Amniotic stem cell (primary cell): Measurements from ENCODE around the gene APOA5.

ENCODE experiments used
- DNase-seq: peaks from one replicate; lab custom pipeline; 2025; lab: John Stamatoyannopoulos, UW

Gene APOA5

DNA sequence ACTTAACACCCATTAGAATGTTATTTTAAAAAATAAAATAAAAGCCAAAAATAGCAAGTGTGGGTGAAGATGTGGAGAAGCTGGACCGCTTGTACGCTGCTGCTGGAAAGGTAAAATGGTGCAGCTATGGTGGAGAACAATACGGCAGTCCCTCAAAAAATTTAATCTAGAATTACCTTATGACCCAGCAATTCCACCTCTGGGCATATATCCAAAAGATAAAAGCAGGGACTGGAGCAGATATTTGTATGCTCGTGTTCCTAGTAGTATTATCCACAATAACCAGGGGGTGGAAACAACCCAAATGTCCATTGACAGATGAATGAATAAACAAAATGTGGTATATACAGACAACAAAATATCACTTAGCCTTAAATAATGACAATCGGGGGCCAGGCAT is 6.1 kb upstream of the APOA5 start:
- no peak for DNase-seq

DNA sequence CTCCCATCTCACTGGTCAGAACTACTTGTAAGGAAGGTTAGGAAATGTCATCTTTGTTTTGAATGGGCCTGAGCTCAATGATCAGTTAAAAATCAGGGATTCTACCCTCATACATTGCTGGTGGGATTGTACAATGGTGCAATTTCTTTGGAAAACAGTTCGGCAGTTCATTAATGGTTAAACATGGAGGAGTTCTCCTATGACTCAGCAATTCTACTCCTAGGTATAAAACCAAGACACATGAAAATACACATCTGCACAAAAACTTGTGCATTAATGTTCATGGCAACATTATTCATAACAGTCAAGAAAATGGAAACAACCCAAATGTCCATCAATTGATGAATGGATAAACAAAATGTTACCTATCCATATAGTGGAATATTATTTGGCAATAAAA is 4.9 kb upstream of the APOA5 start:
- DNase-seq, result no peak

DNA sequence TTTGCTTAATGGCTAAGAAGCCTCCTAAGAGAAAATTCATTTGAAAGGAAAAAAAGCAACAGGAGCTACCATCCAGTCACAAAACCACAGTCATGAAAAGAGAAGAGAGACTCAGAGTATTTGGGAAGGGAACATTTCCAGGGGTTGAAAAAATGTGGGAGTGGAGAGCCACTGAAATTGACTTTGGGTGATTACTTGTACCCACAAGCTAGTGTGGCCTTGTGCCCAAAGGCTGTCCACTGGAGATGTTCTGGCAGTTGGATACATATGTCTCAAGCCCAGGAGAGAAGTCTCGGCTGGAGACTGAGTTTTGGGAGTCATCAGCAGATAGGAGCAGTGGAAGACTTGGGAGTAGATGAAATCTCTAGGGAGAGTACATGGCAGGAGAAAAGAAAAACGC is 3.2 kb upstream of the APOA5 start:
- no peak for DNase-seq

DNA sequence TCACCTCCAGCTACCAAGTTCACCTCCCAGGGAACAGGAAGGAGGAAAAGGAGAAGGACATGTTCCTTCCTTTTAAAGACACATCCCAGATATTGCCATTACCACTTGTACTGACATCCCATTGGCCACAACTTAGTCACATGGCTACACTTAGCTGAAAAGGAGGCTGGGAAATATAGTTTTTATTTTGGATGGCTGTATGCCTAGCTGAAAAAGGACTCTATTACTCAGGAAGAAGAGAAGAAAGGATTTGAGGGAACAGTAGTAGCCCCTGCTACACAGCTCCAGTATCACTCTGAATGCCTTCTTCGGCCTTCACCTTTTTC is 2.1 kb upstream of the APOA5 start:
- DNase-seq, result no peak

DNA sequence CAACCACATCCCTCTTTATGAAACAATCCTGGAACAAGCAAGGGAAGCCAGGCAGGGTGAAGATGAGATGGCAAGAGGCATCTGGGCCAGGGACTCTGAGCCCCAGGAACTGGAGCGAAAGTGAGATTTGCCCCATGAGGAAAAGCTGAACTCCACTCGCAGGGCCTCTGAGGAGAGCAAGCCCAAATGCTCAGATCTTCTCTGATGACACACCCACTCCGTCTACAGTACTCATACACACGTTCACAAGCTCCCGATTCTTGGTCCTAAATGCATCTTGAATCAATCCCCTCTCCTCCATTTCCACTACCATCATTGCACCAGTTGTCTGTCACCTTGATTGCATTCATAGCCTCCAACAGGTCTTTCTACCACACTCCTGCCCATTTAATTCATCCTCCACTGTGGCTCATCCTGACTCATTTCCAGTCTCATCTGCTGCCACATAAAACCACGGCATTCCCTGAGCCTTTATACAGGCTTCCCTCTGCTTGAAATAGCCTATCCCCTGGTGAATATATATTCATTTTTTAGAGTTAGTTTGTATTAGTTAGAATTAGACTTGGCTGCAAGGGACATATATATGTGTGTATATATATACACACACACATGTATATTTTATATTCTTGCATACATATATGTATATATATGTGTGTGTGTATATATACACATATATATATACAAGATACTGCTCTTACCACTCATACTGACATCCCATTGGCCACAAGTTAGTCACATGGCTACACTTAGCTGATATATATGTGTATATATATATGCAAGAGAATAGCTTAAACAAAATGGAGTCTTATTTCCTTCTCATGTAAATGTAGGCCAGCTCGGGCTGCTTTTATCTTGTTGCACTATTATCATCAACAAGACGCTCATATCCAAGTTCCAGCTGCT is 1.4 kb upstream of the APOA5 start:
- peak; percentile 28 for DNase-seq

DNA sequence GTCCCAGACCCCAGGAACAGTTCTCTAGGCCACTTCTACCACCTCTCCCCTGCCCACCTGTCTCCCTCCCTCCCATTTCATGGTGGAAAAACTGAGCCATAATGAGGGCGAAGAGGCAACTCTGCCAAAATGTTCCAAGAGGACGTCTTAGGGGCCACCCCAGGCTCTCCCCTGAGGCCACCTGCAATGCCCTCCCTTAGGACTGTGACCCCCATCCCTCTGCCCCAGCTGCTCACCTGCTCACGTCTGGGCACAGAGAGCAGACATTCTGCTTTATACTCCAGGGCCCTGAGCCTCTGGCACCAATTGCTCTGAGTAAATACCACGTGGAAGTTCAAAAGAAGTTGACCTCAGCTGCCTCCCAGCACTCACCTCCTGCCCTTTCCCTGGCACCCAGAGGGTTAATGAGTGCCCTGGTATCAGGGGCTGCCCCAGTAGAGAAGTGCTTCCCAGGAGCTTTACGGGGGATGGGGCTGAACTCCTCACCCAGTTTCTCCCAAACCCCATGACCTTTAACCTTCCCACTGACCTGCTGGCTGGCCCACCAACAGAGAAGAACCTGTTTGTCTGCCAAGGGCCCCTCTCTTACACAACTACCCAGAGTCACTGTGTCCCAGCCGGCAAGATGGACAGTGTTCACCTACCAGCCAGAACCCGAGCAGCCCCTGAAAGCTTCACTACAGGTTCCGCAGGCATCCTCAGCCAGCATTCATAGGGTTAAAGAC is 627 bp upstream of the APOA5 start:
- DNase-seq, result no peak

DNA sequence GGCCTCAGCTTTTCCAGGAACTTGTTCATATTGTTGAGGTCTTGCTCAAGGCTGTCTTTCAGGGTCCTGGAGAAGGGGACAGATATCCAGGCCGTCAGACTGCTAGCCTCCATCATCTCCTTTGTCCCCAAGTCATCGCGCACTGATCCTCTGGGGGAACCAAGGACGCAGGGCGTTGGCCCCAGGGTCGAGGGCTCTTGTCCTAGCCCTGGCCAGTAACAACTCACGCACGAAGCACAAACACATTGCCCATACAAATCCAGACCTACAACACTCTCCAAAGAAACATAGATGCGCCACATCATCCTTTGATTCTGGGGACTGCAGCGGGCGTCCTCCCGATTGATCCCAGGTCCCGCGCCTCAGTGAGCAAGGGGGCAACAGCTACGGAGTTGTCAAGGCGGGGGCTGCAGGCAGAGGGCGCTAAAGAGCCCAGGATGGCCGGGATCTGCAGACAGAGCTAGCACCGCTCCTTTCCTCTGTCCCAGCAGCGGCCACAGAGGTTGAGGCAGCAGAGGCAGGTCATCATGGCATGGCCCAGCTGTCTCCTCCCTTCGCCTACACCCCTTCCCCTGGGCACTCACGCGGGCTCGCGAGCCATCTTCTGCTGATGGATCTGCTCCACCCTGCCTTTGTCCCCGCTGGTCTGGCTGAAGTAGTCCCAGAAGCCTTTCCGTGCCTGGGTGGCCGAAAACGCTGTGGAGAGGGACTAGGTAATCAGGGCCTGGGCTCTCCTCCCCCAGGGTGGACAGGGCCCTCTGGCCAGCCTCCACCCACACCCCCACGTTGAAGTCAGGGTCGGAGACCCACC is 472 bp downstream of the APOA5 start:
- peak; percentile 13 for DNase-seq

DNA sequence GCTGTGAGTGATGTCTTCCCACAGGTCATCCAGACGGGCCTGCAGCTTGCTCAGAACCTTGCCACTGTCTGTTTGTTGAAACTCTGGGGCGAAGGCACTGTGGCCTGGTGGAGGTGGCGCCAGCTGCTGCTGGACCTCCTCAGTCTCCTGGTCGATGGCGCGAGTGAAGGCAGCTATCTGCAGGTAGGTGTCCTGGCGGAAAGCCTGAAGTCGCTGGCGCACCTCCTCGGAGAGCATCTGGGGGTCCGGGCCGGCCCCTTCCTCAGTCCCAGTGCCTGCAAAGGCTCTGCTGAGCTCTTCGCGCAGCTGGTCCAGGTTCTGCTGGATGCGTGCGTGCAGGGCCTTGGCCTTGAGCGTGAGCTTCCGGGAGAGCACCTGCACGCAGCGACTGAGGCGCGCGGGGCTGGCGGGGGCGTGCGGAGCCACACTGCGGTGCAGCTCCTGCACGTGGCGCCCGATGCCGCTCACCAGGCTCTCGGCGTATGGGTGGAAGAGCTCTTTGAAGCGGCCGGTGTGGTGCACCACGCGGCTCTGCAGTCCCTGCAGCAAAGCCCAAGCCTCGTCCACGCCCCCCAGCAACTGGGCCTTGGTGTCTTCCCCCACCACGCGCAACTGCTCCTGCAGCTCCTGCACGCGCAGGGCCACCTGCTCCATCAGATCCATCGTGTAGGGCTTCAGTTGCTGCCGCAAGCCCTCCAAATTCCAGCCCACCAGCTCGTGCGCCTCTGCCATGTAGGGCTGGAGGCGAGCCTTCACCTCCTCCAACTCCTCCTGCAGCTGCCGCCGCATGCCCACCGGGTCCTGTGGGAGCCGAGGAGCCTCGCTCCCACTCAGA is 1.3 kb downstream of the APOA5 start:
- no peak for DNase-seq

DNA sequence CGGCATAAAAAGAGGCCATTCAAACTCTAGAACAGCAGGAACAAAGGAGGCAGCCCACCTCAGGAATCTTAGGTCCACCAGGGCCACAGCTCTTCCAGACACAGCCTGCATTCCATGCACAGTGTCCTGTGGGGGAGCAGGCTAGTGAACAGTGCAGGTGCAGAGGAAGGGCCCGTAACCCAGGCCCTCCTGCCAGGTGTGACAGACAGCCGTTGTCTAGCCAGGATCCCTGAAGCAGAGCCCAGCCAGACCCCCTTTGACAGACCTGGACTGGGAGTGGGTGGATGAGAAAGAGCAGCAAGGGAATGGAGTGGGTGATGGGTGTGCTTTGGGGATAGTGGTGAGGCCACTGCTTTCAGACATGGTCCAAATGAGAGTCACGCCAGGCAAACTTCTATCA is 2.7 kb downstream of the APOA5 start:
- no peak for DNase-seq

DNA sequence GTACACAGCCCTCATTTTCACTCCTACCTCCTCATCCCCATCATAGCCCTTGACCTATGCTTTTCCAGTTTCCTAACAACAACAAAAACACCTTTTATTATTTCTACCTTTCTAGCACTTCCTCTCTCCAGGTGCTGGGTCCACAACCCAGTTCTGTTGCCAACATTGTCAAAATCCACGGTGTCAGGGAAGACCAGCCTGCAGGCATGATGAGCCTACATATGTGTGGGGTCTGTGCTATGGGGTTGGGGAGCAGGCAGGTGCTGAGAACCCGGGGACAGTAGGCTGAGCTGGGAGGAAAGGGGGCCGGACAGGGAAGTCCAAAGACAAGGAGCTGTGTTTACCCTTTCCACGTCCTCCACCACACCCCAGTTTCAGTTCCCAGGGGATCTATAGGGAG is 3.1 kb downstream of the APOA5 start:
- no peak for DNase-seq

DNA sequence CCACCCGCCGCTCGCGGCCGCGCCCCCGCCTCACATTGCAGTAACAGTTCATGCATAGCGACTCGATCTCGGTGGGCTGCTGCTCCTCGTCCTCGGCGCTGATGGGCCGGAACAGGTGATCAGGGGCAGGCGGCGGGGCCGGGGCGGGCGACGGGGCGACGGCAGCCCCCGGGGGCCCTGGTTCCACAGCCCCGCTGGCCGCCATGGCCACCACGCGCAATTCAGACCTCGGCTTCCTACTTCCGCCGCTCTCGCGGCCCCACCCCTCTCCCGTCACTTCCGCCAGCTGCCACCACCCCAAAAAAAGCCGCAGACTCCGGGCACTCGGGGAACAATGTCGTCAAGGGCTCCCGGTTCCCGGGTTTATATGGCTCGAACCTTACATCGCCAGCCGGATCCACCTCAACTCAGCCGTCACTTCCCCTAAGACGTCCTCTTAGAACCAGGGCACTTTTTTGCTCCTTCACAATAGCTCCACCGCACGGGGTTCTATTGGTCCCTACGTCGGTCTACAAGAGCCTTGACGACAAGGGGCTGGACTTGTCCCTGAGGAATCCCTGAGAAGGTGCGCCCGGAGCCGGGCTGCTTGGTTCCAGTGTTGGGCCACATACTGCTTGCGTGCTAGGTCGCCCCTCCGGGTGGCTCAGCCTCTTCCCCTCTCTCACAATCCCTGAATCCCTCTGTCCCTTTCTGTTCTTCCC is 3.7 kb downstream of the APOA5 start, which contains the start of gene ZPR1:
ZPR1 (minus strand) TSS at position 238 of the 701 bp plus-strand sequence; CDS start at position 205, 33 bp downstream.
- DNase-seq, result peak; percentile 48

DNA sequence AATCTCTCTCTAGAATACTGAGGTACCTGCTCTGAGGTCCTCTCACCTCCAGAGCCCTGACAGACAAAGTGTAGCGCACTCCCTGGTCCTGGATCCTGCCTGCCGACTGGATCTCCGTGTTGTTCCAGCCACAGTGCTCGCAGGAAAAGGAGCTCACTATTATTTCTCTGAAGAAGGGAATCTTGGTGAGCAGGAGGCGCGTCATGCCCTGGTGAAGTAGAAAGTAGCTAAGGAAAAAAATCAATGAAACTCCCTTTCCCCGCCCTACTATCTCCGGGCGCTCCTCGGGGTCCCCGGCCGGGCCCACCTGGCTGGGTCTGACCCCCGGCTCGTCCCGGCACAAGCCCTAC is 4.3 kb downstream of the APOA5 start:
- DNase-seq, result no peak

DNA sequence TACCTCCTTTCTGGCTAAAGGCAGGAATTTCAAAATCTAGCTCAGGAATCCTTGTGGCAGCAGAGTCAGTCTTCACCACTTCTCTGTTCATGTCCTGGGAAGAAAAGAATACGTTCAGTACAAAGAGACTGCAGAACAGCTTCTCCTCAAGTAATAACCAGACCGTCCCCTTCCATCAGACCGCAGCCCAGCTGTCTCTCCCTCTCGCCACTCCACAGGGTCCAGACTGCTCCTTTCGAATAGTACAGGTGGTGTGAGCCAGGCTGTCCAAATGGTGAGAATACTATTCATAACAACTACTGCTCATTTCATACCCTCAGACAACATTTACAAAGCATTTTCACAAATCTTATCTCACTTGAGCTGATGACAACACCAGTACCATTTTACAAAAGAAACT is 4.7 kb downstream of the APOA5 start:
- no peak for DNase-seq

DNA sequence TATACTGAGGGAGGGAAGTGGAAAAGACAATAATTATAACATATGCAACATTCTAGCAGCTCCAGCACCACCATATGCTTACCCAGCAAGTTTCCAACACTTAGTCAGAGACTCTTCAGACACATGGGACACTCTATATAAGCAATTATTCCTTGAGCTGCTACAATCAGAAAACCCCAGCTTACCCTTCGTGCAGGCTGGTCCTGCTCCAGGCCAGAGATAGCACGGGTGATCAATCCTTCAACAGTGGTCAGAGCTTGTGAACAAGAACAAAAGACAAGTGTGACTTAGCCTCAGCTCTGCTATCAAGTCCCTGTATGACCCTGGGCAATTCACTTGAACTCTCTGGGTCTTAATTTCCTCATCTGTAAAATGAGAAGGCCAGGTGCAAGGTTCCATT is 5.4 kb downstream of the APOA5 start:
- DNase-seq, result no peak

DNA sequence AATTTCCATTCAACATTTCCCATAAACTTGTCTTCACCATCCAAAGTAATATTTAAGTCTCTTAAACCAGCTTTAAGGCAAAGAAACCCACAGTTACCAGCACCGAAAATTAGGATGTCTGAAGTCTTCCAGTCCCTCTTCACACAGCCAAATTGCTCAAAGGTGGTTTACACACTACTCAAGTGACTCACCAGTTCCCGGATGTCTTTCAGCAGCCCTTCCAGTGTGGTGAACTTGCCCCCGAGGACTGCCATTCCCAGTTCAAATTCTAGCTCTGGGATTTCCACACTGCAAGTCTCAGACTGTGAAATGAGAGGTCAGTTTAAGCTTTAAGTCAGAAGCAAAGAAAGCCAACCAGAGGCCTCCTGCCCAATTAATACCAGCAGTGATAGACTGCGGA is 9.0 kb downstream of the APOA5 start:
- DNase-seq, result no peak

DNA sequence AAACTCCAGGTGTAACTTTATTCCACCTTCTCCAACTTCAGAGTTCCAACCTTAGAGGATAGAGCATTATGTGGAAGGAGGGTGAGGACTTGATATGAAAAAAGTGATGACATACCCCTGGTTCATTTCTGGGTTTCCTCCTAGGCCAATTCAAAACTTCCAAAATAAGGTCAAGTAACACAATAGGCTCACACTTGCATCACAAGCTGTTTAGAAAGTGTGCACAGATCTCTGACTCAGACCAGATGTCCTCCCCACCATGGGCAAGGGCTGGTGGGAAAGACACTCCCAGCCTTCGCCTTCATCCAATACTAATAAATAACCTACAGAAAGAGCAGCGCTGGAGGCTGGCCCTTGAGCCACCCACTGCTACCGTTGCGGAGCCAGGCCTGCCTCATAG is 13.1 kb downstream of the APOA5 start:
- DNase-seq, result no peak

DNA sequence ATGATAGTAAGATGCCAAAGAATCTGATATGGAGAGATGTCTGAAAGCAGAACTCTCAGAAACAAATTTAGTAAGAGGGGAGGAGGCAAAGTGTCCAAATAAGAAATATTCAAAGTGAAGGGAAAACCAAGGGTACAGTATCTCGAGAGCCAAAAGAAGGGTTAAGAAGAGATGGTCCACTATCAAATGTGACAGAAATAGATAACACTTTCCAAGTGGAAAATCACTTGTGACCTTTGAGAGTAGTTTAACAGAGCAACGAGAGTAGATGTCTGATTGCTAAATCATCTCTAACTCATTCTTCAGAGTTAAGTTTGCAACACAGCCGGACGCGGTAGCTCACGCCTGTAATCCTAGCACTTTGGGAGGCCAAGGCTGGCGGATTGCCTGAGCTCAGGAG is 14.6 kb downstream of the APOA5 start:
- no peak for DNase-seq

DNA sequence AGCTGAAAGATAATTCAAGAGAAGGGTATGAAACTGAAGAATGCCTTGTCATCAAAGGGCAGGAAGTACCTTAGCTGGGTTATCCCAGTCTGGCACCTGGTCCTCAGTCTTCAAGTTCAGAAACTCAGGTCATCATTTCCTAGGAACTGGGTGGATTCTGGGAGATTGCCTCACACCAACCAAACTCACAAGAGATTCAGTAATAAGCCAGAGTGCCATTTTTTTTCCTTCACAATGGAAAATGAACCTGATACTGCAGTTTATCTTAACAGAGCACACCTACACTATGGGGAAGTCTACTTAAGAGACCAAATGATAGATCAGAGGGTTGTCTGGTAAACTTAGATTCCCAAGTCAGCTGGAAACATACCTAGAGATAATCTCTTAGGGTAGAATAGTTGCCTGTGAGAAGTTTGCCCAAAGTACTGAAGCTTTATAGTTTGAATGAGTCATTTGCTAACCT is 15.1 kb downstream of the APOA5 start:
- no peak for DNase-seq

DNA sequence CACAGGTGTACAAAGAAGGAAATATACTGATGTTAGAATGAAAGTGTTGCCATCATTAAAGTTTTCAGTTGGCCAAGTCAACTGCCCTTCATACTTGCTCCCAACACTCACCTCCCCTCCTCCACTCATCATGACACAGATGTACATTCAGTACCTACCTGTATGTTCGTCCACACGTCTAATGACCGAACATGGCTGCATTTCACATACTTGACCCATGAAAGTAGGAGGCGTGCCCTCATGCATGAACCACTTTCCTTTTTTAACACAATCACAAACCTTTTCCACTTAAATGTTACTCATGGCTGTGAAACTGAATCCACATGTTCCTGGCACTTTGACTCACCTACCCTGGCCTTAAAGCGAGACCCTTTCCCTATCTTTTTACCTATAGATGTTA is 15.7 kb downstream of the APOA5 start:
- DNase-seq, result no peak

DNA sequence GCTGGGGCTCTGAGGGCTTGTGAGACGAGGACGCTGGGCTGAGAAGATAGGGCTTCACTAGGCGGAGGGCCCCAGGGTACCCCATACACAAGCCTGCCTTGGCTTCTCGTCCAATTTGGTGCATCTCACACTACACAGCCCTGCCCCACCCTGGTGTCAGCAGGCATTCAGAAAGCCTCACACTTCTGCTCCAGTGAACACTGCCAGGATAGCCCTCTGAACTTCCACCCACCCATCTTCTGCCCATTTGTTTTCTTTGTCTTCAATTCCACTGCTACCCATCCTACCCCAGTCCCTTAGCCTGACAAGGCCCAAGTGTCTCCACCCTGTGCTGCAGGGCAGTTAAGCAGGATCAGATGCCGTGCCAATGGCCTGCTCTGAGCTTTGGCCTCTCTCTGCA is 17.0 kb downstream of the APOA5 start:
- DNase-seq, result no peak
